ENCODE results near the gene AHNAK.
"Not testable (repeated sequence)": the region's sequence is repeated elsewhere in the genome, so short reads cannot be mapped to it uniquely, and the experiment has no call there.

The AHNAK gene

GRCh38 chr11:62571493-62571892 is 24.9 kb upstream of the AHNAK start:
- DNase-seq = not testable (repeated sequence)

GRCh38 chr11:62570903-62571302 is 24.3 kb upstream of the AHNAK start:
- DNase-seq = not testable (repeated sequence)

DNA sequence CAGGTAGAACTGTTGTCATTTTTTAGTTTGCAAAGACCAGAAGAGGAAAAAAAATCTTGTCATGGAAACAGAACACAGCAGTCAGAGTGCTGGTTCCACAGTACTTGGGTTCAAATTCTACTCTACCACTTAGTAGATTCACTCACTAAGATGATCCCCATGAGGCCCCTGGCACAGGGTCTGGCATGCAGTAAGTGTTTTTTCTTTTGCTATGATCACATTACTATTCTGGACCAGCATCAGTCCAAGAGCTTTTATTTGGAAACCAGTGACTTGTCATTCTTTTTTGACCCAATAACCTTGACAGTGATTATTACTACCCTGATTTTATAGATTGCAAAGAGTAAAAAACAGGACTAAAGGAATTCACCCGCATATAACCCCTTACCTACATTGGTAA is 23.0 kb upstream of the AHNAK start:
- no peak for DNase-seq

DNA sequence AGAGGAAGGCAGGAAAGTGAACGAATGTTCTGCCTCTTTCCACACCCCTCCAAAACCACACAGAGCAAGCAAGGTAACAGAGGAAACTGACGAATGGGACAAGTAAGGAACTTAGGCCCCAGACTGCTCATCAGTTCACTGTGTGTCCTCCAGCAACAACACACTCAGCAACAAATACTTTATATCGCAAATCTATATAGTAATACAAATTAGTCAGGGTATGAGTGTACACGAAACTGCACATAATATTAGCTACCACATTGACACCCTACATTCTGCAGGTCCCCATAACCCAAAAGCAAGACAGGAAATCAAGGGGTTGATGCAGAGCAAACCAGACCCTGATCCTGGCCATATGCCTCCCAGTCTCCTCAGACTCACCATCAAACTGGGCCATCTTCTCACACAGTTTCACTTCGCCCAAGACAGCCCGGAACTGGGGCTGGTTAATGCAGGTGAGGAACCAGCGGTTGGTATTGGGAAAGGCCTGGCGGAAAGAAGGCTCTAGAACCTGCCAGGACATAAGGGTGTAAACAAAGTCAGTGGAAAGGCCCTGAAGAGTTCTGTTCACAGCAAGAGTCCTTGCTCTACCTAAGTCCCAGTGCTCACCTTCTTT is 20.5 kb upstream of the AHNAK start:
- no peak for DNase-seq

DNA sequence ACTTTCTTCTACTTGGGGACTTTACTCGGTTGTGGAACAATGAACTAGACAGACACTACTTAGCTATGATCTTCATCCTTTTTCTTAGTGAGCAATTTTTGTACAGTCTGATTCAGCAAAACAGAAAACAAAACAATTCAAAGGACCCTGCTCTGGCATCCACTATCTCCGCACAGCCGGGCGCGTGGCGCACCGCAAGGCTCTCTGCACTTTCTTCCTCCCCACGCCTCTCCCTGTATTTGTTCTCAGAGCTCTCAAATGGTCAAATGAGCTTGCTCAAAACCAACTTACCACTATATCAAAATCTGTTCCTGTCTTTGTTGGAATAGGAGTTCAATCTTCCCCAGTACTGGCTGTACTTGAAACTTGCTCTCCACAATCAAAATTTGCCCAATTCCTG is 19.6 kb upstream of the AHNAK start:
- DNase-seq = no peak

DNA sequence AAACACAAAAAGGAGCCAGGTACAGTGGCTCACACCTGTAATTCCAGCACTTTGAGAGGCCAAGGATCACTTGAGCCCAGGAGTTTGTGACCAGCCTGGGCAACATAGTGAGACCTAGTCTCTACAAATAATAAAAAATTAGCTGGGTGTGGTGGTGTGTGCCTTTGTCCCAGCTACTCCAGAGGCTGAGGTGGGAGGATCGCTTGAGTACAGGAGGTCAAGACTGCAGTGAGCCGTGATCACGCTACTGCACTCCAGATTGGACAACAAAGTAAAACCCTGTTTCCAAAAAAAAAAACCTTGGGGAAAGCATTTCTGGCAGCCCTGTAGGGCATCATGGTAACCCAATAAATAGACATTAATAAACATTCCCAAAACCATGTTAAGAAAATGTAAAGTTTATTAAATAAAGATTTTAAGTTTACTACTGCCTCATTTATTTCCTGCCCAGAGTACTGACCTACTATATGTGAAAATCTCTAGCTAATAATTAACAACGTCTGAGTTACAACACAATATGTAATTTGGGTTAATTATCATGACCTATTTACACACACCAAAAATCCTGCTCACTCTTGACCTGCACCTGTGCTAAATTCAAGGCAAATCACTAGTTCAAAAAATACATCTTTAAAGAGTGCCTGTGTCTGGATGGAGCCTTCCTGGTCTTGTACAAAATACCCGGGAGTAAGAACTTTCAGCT is 18.6 kb upstream of the AHNAK start:
- DNase-seq = no peak

GRCh38 chr11:62561677-62562230 is 15.1 kb upstream of the AHNAK start:
- DNase-seq = not testable (repeated sequence)

GRCh38 chr11:62560566-62561103 is 14.0 kb upstream of the AHNAK start:
- DNase-seq = no peak

DNA sequence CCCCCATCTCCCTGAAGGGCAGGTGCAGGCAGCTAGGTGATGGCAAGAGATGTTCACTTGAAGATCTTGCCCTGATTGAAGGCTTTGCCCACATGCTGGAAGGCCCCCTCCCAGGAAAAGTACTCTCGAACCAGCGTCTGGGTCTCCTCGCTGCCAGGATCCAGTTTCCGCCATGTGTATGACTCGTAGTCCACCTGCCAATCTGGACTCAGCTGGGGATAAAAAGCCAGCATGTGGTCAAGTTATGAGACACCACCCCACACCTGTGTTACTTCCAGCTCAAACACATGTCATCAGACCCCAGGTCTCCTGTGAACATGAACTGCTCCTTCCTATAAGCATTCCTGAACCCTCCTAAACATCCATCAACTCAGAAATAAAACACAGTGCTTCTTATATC is 13.0 kb upstream of the AHNAK start:
- not testable (repeated sequence) for DNase-seq

- no peak for DNase-seq
These were observed 12.6 kb upstream of the AHNAK start for GRCh38 chr11:62559204-62559603.

DNA sequence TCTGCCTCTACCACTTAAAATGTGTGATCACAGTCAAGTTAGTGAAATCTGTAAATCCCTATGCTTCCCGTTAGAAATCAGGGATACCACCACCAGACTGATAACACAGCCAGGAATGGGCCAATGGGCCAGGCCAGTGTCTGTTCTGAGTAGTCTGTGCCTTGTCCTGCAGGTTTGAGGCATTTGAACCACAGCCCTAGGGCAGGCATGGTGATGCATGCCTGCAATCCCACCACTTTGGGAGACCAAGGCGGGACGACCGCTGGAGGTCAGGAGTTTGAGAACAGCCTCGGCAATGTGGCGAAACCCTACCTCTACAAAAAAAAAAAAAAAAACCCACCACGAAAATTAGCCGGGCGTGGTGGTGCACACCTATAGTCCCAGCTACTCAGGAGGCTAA is 12.1 kb upstream of the AHNAK start:
- DNase-seq = no peak

GRCh38 chr11:62556875-62557631 is 10.4 kb upstream of the AHNAK start:
- no peak for DNase-seq

DNA sequence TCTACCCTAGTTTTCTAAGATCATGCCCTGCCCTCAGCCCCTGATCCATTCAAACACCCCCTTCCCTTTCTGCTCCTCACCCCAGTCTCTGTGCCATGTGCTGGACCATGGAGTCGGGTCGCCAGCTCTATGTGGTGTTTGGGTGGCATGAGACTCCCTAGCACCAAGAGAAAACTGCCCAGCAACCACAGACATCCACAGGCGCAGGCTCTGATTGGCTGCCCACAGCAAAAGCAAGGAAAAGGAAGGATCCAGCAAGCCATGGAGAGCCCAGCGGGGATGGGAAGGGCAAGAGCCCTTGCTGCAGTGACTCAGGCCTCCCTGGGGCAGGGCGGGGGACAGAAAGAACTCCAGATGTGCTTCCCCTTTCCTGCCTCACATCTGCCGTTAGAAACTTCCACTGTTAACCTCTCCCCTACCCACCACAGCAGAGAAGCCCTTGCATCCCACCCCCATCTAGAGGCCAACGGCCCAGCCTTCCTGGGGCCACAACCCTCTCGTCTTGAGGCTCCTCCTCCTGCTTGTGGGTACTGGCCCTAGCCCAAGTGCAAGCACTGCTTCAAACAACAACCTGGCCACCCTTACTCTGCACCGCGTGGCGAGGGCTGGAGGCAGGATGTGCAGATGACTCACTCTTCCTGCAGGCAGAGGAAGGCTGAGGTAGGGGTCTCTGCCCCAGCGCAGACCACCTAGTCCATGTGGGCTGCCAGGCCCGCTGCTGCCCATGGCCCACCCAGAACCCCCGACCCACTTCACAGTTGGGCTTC is 9.7 kb upstream of the AHNAK start:
- no peak for DNase-seq

- no peak for DNase-seq
These were observed 9.0 kb upstream of the AHNAK start for GRCh38 chr11:62555464-62556107.

GRCh38 chr11:62554387-62555167 is 8.0 kb upstream of the AHNAK start:
- DNase-seq = no peak

GRCh38 chr11:62553839-62554361 is 7.3 kb upstream of the AHNAK start:
- DNase-seq = no peak

DNA sequence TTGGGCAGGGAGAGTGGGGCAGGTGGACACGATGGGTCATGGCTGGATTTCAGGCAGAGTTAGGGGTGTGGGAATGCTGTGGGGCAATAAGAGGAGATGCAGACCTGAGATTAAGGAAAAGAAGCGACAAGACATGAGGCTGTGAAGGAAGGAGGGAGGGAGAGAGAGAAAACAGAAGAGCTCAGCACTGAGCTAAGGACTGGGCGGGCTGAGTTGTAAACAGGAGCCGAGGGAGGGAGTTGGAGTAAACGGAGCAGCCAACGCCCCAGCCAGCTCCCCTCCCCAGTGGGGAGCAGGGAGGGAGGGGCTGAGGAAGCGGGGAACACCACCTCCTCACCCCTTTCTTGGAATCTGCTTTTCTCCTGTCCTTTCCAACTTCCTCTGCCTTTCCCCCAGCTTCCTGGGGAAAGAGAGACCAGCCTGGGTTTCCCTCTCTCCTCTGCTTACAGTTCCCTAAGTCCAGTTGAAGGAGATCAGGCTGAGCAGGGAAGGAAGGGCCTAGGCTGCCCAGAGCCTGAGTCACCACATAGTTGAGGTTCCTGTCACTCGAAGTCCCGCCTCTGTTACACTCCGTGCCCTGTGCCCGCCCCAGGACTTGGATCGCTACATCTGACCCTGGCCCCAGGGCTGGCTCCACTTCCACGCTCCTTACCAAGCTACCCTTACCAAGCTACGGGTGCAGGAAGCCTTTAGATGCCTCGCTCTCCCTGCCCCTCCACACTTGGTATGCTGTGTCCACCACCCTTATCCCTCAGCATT is 6.7 kb upstream of the AHNAK start:
- DNase-seq = no peak

DNA sequence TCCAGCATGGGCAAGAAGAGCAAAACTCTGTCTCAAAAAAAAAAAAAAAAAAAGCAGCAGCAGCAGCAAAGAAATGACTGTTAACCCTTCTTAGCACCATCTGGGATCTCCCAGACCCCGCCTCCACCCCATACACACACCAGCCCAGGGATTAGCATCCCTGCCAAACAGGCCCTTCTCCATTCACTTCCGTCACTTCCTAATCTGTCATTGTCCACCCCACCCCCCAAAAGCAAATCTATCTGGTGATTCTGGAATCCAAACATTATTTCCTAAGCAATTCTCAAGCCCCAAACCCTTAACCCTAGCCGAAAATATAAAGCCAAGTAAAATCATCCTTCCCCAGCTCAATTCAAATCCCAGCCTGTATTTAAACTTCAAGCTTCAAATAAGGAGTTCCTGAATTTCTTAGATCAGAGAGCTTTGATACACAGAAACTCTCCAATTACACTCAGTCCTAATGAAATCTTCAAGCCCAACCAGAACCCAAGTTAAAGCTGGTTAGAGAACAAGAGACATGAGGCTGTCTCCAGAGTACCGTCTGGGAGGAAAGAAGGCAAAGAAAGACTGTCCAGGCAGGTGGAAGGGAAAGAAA is 6.0 kb upstream of the AHNAK start:
- DNase-seq = no peak

DNA sequence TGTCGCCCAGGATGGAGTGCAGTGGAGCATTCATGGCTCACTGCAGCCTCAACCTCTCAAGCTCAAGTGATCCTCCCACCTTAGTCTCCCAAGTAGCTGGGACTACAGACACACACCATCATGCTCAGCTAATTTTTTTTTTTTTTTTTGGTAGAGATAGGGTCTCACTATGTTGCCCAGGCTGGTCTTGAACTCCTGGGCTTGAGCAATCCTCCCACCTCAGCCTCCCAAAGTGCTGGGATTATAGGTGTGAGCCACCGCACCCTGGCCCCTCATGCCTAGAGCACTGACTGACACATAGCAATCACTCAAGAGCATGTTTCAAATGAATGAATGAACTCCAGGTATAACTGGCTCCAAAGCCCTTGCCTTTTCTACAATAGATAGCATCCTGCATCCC is 3.9 kb upstream of the AHNAK start:
- not testable (repeated sequence) for DNase-seq

Data from SHP77 treated with DMSO at 0.1 percent for 48 hours (cell line).